ENCODE measurements around the gene SORL1.
A peak's percentile ranks its signal among the peaks of the same experiment; 100 is the strongest.

SORL1 gene

GRCh38 chr11:121586750-121587149 is 134.6 kb downstream of the SORL1 start:
- DNase-seq = no peak

DNA sequence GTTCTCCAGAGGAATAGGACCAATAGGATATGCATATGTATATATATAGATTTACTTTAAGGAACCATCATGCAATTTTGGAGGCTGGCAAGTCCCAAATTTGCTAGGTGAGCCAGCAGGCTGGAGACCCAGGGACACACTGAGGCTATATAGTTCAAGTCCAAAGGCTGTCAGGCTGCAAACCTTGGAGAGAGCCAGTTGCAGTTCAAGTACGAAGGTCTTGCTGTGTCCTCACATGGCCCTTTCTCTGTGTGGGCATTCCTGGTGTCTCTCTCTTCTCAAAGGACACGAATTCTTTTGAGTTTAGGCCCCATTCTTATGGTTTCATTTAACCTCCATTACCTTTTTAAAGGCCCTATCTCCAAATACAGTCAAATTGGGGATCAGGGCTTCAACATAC is 135.1 kb downstream of the SORL1 start:
- DNase-seq = no peak

DNA sequence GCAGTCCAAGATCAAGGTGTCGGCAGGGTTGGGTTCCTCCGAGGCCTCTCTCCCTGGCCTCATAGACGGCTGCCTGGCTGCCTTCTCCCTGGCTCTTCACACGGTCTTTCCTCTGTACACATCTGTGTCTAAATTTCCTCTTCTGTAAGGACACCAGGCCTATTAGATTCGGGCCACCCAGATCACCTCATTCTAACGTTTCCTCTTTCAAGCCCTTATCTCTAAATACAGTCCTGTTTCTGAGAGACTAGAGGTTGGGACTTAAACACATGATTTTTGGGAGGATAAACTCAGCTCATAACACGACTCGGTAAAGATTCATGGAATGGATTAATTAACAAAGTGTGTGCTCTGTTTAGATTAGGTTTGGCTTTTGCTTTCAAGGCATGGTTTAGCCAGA is 136.6 kb downstream of the SORL1 start:
- DNase-seq = no peak

DNA sequence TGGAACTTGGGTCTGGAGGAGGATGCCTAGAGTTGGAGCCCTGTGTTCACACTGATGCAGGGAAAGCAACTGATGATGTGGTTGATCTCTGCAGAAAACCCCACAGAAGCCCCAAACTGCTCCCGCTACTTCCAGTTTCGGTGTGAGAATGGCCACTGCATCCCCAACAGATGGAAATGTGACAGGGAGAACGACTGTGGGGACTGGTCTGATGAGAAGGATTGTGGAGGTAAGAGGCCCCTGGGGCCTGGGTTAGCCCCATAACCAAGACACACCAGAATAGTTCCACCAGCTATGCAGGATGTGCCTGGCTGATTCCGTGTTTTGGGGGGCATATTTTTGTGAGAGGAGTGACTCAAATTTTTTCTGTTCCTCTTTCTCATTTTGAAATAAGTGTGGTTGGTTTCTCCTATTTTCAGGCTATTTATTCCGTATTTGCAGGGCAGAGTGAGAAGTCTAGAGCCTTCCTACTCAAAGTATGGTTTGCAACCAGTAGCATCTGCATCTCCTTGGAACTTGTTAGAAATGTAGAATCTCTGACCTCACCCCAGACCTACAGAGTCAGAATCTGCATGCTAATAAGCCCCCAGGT is 137.9 kb downstream of the SORL1 start:
- DNase-seq = no peak

GRCh38 chr11:121590772-121591404 is 138.8 kb downstream of the SORL1 start:
- no peak for DNase-seq

GRCh38 chr11:121591405-121592033 is 139.4 kb downstream of the SORL1 start:
- DNase-seq = peak; percentile 45

- no peak for DNase-seq
Measured at GRCh38 chr11:121592708-121593107, 140.6 kb downstream of the SORL1 start.

GRCh38 chr11:121595717-121596161 is 143.6 kb downstream of the SORL1 start:
- DNase-seq = no peak

DNA sequence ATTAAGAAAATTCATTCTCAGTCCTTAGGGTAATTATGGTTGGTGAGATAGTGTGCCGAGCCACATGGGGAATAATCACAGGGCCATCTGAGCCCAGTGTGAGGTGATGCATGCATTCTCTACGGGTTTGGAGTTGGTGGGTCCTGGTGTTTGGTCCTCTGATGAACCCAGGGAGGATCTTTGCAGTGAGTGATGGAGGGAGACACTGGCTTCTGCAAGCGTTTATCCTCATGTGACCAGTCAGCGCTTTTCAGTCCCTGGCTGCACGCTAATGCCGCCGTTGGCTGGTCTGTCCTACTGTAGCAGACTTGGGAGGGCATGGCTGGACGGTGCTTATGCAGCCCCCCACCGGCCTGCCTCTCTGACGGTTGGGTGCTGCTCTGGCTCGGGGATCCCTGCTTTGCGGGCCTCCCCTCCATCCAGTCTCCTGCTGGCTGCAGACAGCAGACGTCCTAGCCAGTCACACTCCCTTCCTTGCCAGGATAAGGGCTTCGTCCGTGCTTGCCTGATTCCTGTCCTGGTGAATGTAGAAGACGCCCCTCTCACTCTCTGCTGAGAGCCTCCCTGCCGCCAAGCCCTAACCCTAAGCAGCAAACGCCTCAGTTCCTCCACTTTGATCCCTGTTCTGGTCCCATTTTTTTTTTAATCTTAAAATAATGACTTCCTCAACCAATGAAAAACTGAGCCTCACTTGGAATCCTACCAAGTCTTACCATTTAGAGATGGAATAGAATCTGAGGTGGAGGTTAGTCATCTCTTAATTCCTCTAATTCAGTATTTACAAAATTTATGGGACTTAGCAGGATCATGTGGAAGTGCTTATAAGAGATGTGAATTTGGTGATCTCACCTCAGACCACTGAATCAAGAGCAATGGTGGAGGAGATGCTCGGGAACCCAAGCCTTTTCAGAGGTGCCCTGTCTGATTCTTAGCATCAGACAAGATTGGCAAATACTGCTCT is 144.4 kb downstream of the SORL1 start:
- no peak for DNase-seq

DNA sequence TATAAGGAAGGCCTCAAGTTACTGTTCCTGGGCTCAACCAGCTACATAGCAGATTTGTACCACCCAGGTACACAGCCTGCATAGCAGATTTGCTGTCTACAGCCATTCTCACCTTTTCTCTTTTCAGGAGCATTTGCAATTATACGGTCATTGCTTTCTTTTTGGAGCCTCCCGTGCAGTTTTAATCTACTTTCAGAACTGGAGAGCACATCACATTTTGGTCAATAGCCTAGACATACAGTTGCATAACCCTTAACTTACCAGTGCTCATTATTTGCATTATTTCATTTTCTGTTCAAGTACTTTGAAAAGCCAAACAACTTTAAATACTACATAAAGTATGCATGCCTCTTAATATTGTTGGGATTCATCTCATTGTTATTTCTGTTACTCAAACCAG is 151.2 kb downstream of the SORL1 start:
- no peak for DNase-seq

DNA sequence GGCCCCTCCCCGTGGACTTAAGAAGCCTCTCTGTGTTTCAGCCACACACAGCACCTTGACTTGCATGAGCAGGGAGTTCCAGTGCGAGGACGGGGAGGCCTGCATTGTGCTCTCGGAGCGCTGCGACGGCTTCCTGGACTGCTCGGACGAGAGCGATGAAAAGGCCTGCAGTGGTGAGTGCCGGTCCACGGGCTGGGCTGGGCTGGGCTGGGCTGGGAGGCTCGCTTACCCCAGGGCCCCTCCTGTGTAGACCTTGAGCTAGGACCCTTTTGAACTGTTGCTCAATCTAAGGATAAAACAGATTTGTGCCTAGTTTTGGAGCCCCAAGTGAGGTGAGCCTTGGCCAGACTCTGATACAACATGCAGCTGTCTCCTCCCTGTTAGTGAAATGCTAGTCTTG is 152.0 kb downstream of the SORL1 start:
- DNase-seq = no peak

DNA sequence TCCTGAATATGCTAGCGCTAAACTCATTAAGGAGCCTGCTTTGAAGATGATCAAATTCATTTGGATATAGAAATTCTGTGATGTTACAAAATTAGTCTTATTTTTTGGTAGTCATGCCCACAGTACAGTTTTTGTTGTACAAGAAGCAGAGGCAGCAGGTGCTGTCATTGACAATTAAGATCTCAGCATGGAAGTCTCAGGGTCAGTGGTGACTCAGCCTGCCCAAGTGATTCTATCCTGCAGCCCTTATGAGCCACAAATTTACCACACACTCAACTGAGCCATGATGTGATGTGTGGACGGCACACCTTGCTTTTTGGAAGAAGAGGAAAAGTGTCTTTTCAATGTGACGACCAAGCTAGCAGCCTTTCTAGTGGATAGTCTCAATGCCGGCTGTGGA is 154.2 kb downstream of the SORL1 start:
- DNase-seq = no peak

DNA sequence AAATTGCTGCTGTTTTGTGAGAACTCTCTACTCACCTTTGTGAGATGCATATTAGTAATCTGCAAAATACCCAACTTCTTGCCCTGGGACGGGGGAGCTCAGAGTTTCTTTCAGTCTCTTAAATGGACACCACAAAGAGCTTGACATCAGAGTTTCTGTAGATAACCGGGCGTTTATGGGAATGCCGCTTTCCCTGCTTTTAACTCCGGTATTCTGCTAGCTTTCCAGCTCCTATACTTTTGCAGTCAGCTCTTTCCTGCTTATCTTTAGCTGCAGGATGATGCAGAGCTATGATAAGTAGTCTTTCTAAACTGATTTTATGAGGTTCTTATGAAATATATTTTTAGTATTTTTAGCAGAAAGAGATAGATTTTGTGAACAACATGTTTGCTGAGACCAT is 155.2 kb downstream of the SORL1 start:
- no peak for DNase-seq

DNA sequence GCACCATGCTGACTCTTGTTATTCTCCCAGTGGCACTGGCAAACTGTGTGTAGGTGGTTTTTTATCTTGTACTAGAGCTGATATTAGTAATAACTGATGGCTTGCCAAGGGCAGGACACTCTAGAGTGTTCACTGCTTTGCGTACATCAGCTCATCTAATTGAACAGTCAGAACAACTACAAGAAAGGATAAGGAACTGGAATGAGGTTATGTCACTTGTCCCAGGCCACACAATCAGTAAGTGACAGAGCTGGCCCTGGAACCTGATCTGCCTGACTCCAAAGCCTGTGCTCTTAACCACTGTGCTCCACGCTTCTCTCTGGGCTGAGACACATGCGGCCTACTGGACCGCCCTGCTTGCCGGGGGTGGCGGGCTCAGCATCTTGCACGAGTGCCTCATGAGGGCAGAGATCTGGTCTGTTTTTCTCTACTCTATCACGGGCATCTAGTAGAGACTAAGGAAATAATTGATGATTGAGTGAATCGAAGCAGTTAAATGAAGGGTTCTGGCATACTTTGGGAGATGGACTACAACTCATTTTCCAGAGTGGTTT is 156.5 kb downstream of the SORL1 start:
- DNase-seq = no peak

- DNase-seq = no peak
Measured at GRCh38 chr11:121610706-121611105, 158.6 kb downstream of the SORL1 start.

DNA sequence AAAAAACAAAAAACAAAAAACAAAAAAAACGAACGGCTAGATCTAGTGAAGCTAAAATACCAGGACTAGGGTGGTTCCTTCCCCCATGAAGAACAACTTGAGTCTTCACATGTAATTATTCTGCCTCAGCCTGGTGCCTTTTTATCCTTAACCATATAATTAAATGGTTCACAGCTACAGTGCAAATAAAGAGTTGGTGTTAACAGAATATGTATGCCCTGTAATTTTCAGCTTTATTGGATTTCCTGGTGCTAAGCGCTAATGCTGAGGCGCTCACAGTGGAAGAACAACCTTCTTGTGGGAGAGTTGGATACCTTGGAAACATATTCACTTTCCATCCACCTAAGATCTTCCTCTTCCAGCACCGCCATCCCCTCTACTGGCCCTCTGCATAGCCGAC is 159.1 kb downstream of the SORL1 start:
- DNase-seq = no peak

DNA sequence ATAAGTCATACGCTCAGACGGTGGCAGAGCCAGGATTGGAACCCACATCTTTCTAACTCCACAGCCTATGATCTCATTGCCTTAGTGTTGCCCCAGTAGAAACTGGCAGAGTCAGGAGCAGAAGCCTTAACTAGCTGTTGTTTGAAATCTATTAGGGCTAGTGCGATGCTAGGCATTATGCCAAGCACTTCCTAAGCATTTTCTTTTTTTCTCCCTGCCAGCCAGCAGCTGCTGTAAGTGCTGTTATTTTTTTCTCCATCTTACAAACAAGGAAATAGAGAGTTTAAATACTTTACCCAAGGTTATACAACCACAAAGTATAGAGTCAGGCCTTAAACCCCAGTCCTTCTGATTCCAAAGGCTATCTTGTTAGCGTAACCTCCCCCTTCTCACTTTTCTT is 161.6 kb downstream of the SORL1 start:
- no peak for DNase-seq

DNA sequence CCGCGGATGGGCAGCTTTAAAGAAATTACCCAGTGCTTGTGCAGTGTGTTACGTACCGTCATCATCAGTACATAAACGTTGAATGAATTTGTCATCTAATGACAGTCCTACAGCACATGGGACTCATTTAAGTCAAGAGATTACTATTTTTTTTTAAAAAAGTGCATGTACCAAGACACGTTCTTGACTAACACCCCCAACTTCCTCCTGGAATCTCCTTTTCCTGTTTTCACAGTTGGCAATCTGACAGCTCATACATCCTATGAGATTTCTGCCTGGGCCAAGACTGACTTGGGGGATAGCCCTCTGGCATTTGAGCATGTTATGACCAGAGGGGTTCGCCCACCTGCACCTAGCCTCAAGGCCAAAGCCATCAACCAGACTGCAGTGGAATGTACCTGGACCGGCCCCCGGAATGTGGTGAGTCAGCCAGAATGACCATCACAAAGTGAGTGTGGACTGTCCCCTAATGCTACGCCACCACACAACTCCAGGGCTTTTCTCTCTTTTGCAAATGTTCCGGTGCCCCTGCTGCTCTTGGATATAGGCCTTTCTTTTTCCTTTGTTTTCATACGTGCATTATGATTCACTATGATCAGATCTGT is 162.6 kb downstream of the SORL1 start:
- DNase-seq = no peak

GRCh38 chr11:121615501-121615900 is 163.4 kb downstream of the SORL1 start:
- DNase-seq = no peak

GRCh38 chr11:121618516-121618915 is 166.4 kb downstream of the SORL1 start:
- DNase-seq = no peak

DNA sequence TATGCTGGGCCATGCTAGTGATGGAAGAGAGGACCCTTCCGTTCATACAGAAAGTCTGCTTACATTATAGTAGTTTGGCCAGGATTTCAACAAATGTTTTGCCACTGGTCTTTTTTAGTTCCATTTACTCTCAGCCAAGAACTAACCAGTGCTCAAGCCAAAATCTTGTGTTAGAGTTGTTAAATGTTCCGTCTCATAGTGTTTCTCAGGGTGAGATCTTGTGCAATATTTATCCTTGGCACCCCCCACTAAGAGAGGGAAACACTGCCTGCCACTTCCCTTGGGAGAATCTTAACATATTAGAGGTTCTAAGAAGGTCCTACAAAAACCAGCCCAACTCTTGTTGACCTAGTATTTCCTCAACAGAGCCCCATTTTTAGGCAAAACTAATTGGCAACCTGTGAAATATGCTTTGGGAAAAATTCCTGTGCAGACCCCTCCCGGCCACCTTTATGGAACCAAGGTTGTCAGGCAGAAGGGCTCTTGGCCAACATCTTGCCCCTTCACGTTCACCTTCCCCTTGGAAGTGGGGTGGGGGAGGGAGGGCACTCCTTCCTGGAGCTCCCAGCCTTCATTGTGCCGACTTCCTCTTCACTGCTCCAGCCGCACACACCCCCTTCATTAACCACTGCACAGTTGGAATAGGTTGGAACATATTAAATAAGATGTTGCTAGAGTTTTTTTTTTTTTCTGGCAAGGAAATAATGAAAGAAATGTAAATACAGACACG is 173.8 kb downstream of the SORL1 start:
- no peak for DNase-seq

GRCh38 chr11:121626507-121626875 is 174.4 kb downstream of the SORL1 start:
- DNase-seq = no peak

Data from right kidney (tissue), 1 donor.